Peyer's patch (tissue), 4 donors: ENCODE data around the gene ALKBH5. TPM values are rescaled to one million over a fixed set of nuclear protein-coding genes. Genes with fewer than 3 reads are reported as not detected.
A peak's percentile ranks its signal among the peaks of the same experiment; 100 is the strongest.

Experiments
- DNase-seq, 3 donors: peaks; one replicate each; pipeline ENCODE4 v3.0.0-alpha.2; 2017 to 2019
- H3K27ac ChIP-seq, 4 donors: fragments of 200-600 bp; sonication (generic); one replicate each; pipeline ENCODE4 v1.5.1; 2016 to 2019
- H3K27me3 ChIP-seq, 2 donors: fragments of 200-600 bp; sonication (generic); one replicate each; pipeline ENCODE4 v1.5.1; 2019
- H3K36me3 ChIP-seq, 3 donors: fragments of 200-600 bp; sonication (generic); one replicate each; pipeline ENCODE4 v1.5.1; 2016 to 2019
- H3K4me1 ChIP-seq, 4 donors: fragments of 200-600 bp; sonication (generic); one replicate each; pipeline ENCODE4 v1.5.1; 2016 to 2019
- H3K4me3 ChIP-seq, 4 donors: fragments of 200-600 bp; sonication (generic); 1 replicate in 3 of 4; 2 replicates in 1 of 4; pipeline ENCODE4 v1.5.1; 2016 to 2019; ENCODE audit warnings: mild to moderate bottlenecking in 1 of 4
- H3K9me3 ChIP-seq, 4 donors: fragments of 200-600 bp; sonication (generic); one replicate each; pipeline ENCODE4 v1.5.1; 2016 to 2019; ENCODE audit warnings: mild to moderate bottlenecking in 1 of 4
- CTCF ChIP-seq, 6 experiments: fragments of 450-650 bp in 4 of 6; fragments of 200-600 bp in 2 of 6; sonication (generic) in 1 of 6; IDR thresholded peaks; one replicate each; pipeline ENCODE4 v1.5.1; 2017 to 2019; ENCODE audit warnings: antibody characterized with exemption in 6 of 6, mild to moderate bottlenecking in 3 of 6, moderate library complexity in 1 of 6
- POLR2A ChIP-seq, 2 donors: fragments of 450-650 bp; IDR thresholded peaks; one replicate each; pipeline ENCODE4 v1.5.1; 2017; ENCODE audit warnings: antibody characterized with exemption in 2 of 2, mild to moderate bottlenecking in 2 of 2, moderate library complexity in 2 of 2
- total RNA-seq, 4 donors: library from RNA; depleted of rRNA; stranded (reverse); fragments of >200 nt; gene quantifications; one replicate each; pipeline ENCODE4 v1.1.0, GENCODE V29; 2016

Gene ALKBH5
- total RNA-seq, 4 donors from 2014 or later, result 65.6 to 78.5 (median 72.9) TPM

GRCh38 chr17:18139949-18140348 lies 43.7 kb upstream of the ALKBH5 start:
- Histone ChIP-seq H3K36me3 (no peaks in the 10 kb centered on the region), H3K4me1 (no peaks in the 10 kb centered on the region), H3K9me3 (no peaks in the 10 kb centered on the region), H3K27ac (no peak overlapping the region), H3K4me3 (no peak overlapping the region), H3K27me3 (no peaks in the 10 kb centered on the region)
- no peak for DNase-seq
- no peak for TF ChIP-seq POLR2A (IDR thresholded peaks at IDR 0.05)
- TF ChIP-seq CTCF (IDR thresholded peaks at IDR 0.05), result no peak

- H3K27me3 ChIP-seq, result no peaks in the 10 kb centered on the region
- H3K4me1 ChIP-seq, result no peaks in the 10 kb centered on the region
- H3K27ac ChIP-seq, result no peak overlapping the region
- H3K36me3 ChIP-seq, result no peaks in the 10 kb centered on the region
- no peak for DNase-seq
- H3K4me3 ChIP-seq, result no peak overlapping the region
- no peaks in the 10 kb centered on the region for H3K9me3 ChIP-seq
- TF ChIP-seq POLR2A (IDR thresholded peaks at IDR 0.05) (no peak), CTCF (IDR thresholded peaks at IDR 0.05) (no peak)
These were observed 43.0 kb upstream of the ALKBH5 start for GRCh38 chr17:18140648-18141047.

GRCh38 chr17:18141210-18141803 lies 42.3 kb upstream of the ALKBH5 start:
- no peak overlapping the region for H3K4me3 ChIP-seq
- no peaks in the 10 kb centered on the region for H3K36me3 ChIP-seq
- no peaks in the 10 kb centered on the region for H3K9me3 ChIP-seq
- TF ChIP-seq CTCF (IDR thresholded peaks at IDR 0.05) (peak in 5 of 6 experiments; percentile 59 to 84 (median 74)), POLR2A (IDR thresholded peaks at IDR 0.05) (no peak)
- H3K27me3 ChIP-seq, result no peaks in the 10 kb centered on the region
- H3K4me1 ChIP-seq, result no peaks in the 10 kb centered on the region
- peak in 2 of 3 donors; percentile 29 to 58 for DNase-seq
- no peak overlapping the region for H3K27ac ChIP-seq

GRCh38 chr17:18142417-18142816 lies 41.2 kb upstream of the ALKBH5 start:
- H3K9me3 ChIP-seq, result no peaks in the 10 kb centered on the region

GRCh38 chr17:18143044-18143936 lies 40.3 kb upstream of the ALKBH5 start:
- H3K36me3 ChIP-seq, result no peaks in the 10 kb centered on the region
- H3K27ac ChIP-seq, result no peak overlapping the region
- no peaks in the 10 kb centered on the region for H3K27me3 ChIP-seq
- no peak overlapping the region for H3K4me3 ChIP-seq
- H3K4me1 ChIP-seq, result no peaks in the 10 kb centered on the region
- no peak for DNase-seq
- no peaks in the 10 kb centered on the region for H3K9me3 ChIP-seq
- TF ChIP-seq POLR2A (IDR thresholded peaks at IDR 0.05) (no peak), CTCF (IDR thresholded peaks at IDR 0.05) (peak in 2 of 6 experiments; percentile 4 to 13)

More at GRCh38 chr17:18142417-18142816, 41.2 kb upstream of the ALKBH5 start:
- Histone ChIP-seq H3K27ac (no peak overlapping the region), H3K36me3 (no peaks in the 10 kb centered on the region), H3K4me1 (no peaks in the 10 kb centered on the region), H3K27me3 (no peaks in the 10 kb centered on the region), H3K4me3 (no peak overlapping the region)
- no peak for TF ChIP-seq CTCF (IDR thresholded peaks at IDR 0.05)
- TF ChIP-seq POLR2A (IDR thresholded peaks at IDR 0.05), result no peak
- DNase-seq, result no peak
